T-helper 2 cell (primary cell): ENCODE data around the gene ZAP70.
A peak's percentile ranks its signal among the peaks of the same experiment; 100 is the strongest.
"Not testable (repeated sequence)": the region's sequence is repeated elsewhere in the genome, so short reads cannot be mapped to it uniquely, and the experiment has no call there.

Experiments used
- DNase-seq, 5 experiments: peaks; one replicate each; pipeline versions ENCODE4 v3.0.0 to v3.0.0-alpha.2; 2012 to 2022
- total RNA-seq, 2 donors: gene quantifications; one replicate each; lab custom pipeline; 2026; lab: John Stamatoyannopoulos, UW

Gene ZAP70
- total RNA-seq, result 504 to 562 reads per million in 2 donors

DNA sequence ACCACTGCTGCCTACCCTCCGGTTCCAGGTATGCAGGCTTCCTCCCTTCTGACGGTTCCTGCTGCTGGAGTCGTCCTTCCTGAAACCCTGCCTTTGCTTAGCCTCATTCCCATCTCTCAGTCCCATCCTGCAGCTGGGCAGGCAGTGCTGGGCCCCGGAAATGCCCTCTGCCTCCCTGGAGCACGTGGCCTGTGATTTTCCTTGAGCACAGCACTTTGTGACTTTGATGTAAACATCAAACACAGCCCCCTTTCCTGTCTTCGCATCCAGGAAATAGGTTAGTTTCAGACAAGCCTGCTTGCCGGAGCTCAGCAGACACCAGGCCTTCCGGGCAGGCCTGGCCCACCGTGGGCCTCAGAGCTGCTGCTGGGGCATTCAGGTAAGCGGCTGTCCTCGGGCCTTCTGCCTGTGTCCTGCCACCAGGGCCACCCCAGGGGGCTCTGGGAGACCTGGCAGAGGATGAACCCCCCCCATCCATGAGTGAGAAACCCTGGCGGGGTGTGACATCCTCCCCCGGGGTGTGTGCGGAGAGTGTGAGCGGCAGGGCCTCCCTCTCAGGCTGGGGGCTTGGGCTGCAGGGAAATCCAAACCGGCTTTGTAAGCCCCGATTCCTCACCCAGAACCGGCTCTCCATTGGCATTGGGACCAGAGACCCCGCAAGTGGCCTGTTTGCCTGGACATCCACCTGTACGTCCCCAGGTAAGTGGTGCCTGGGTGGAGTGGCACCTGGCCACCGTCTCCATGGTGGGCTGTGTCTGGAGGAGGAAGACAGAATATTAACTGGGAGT, at the start of gene ZAP70:
Gene ZAP70, plus strand, starts transcription at position 281 of the 788 bp plus-strand sequence. CDS start 10,461 bp downstream, outside the sequence.
- DNase-seq, result peak in 4 of 5 experiments; percentile 24 to 89 (median 61)

DNA sequence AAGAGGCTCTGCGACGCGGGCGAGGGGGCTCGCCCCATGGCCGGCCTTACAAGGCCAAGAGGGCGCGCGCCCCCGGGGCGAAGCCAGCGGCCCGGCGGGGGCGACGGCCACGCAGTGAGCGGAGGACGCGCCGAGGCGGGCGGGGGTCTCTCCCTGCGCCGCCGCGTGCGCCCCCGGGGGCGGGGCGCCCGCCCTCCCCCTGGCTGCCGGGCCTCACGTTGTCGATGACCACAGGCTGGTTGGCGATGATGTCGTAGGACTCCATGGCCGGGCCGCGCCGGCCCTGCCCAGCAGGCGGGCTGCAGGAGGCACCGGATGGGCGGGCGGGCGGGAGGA, 49.8 kb upstream of the ZAP70 start:
- no peak for DNase-seq

DNA sequence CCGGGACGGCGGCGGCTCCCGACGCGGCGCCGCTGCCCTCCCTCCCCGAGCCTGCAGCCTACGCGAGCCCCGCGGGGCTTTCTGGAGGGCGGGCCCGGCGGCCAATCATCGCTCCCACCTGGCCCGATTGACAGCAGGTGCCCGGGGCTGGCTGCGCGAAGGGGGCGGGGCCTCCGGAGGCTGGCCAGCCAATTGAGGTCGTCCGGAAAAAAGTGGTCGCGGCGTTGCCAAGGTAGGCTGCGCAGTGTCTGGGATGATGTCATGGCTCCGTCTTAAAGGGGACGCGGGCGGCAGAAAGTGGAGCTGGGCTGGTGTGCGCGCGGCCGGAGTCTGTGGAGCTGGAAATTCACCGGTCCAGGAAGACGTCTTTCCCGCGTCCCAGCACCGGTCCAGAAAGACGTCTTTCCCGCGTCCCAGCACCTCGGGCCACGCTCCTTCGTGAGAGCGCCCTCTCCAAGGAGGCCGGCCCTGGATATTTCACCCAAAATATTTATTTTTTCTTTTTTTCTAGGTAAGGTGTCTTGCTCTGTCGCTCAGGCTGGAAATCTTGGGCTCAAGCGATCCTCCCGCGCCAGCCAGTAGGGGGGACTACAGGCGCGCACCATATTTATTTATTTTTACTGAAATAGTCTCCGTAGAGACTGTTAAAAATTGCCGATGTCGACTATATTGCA, 49.3 kb upstream of the ZAP70 start, which contains the start of gene ACTR1B:
Gene ACTR1B, minus strand, starts transcription at position 83 of the 674 bp plus-strand sequence. CDS start 154 bp downstream, outside the sequence.
- peak; percentile 95 to 99 (median 98) for DNase-seq

DNA sequence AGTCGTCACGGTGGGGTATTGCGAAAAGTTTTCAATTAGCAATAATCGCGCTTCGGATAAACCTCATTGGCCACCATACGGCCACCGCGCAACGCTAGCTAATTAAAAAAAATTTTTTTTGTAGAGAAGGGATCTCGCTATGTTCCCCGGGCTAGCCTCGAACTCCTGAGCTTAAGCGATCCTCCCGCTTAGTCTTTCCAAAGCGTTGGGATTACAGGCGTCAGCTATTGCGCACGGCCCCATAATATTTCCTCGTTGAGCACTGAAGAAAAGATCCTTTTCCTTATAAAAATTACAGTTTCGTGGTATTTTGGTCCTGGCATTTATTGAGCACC, 48.8 kb upstream of the ZAP70 start:
- no peak for DNase-seq

DNA sequence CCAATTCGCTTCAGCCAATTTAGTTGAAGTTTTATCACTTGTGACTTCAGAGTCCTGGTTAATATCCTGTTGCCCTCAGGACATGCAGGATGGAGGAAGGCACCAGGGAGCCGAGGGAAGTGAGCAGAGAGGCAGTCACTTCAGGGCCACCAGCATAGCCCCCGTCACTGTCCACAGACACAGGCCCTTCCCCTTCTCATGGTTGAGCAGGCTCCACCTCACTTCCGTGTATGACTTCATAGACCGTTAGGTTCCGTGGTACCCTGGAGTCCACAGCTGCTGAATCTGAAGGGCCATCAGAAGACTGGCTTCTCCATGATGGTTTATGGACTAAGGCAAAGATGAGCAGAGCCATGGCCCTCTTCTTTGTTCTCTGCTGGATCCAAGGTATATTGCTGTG, 43.9 kb upstream of the ZAP70 start, which contains the start of gene C2orf92:
Gene C2orf92, plus strand, starts transcription at position 266 of the 400 bp plus-strand sequence. Its CDS starts 76 bp downstream, at position 342.
- no peak for DNase-seq

DNA sequence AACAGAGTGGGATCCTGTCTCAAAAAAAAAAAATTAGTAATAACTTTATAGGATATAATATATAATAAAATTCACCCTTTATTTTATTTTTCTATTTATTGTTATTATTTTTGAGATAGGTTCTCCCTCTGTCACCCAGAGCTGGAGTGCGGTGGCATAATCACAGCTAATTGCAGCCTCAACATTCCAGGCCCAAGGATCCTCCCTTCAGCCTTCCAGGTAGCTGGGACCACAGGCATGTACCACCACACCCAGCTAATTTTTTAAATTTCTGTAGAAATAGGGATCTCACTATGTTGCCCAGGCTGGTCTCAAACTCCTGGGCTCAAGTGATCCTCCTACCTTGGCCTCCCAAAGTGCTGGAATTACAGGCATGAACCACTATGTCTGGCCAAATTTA, 42.9 kb upstream of the ZAP70 start:
- DNase-seq, result no peak

DNA sequence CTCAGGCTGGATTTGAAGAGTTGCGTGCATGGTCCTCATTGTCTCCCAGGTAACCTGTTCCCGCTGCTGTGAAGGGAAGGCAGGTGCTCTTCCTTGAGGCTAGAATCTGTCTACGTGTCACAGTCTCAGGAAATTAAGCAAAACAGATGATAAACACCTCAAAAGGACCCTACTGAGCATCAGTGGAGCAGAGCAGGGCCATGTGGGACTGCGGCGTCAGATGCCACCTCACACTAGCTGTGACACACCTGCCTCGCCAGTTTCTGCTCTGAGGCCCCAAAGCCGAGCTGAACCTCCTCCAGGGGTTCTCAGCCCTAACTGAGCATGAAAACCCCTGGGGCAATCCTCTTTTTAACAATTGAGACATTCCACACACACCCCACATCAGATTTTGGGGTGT, 41.9 kb upstream of the ZAP70 start:
- DNase-seq, result no peak

DNA sequence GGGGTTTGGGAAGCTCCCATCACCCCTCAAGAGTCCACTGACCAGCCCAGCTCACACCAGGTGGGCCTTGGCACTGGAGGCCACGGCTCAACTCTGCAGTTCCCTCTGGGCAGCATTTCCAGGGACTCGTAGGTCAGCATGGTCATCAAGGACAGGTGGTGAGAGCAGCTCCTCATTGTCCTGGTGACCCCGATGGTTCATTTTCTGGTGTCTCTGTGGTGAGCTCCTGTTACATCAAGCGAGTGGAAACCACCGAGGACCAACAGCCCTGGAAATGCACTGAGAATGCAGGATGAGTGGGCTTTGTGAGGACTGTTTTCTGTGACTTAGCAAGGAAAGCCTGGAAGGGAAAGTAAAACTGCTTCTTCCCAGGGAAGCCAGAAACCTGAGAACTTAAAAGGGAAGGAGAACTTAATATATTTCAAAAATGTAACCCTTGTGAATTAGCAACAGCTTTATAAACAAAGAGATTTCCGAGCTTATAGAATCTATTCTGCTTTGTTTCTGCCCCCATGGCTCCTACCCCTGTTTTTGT, 40.7 kb upstream of the ZAP70 start:
- not testable (repeated sequence) for DNase-seq

DNA sequence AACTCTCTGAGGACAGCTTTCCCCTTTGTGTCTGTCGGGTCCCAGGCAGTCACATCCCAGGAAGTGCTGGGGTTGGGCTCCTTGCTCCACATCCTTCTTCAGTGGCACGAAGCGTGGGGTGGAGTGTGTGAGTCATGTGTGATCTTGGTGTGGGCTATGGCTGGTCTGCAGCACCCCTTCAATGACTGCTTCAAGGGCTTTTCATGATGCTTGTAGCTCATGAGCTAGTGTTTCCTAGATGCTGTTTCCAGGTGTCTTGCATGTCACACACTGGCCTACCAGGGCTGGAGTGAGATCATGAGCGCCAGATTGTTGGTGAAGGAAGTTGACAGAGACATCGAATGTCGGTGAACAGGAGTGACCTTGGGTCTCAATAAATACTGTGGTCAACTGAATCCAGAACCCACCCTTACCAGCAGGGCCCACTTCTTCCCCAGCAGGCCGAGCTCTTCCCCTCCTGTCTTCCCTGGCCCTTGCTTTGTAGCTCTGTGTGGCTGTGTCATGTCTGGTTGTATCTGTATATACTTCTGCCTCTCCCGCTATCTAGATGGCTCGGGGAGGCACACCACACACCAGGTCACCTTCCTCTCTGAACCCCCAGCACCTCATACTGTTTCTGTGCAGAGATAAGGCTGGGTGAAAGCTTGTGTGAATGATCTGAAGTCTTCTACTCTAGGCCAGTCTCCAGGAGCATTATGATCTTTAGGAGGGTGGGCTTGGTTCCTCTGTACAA, 40.0 kb upstream of the ZAP70 start:
- no peak for DNase-seq

DNA sequence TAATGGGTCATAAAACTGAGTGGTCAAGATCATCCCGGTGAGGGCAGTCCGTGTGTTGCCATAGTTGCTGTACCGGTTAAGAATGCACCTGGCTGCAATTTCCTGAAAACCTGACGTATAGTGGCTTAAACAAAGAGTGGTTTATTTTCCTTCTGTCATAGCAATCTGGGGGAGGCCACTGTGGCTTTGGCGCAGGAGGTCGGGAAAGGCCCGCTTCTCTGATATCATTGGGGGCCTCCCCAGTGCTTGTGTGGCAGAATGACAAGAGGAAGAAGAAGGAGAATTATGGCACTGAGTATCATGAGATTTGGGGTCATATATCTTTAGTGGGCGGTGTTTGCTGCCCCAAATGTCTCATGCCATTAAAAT, 39.5 kb upstream of the ZAP70 start:
- no peak for DNase-seq

DNA sequence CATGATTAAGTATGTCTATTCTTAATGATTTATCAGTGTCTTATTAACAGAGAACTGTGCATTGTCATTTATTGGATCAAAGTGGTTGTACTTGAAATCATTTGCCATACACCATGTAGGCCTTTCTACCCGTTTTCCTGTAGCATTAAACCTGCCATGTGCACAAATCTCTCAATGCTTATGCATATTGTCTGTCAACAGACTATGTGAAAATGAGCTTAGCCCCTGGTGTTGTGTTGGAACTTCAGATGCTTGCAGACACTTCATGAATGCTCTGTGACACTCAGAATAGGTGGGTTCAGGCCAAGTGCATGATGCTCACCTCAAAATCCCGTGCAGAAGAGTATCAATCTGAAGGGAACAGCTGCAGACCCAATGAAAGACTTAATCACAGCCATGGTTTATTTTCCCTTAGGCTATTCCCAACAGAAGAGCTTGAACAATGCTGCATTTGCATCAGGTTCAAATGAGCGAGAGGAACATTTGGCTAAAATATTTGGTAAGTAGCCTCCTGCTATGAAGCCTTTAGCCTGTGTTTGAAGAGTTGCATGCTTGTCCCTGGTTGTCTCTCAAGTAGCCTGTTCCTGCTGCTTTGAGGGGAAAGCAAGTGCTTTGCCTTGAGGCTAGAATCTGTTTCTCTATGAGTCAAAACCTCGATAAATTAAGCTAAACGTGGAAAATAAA, 37.8 kb upstream of the ZAP70 start:
- no peak for DNase-seq

DNA sequence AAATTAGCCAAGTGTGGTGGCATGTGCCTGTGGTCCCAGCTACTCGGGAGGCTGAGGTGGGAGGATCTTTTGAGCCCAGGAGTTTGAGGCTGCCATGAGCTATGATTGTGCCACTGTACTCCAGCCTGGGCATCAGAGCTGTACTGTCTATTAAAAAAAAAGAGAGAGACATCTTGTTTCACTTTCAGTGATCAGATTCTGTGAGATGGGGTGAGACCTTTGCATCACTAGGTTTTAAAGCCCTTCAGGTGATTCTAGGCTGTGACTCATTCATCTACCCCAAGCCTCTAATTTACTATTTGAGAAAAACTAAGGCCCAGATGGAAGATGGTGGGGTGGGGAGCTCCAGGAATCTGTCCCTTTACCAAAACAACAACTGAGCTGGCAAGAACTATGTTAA, 36.8 kb upstream of the ZAP70 start:
- peak in 1 of 5 experiments; percentile 72 for DNase-seq

DNA sequence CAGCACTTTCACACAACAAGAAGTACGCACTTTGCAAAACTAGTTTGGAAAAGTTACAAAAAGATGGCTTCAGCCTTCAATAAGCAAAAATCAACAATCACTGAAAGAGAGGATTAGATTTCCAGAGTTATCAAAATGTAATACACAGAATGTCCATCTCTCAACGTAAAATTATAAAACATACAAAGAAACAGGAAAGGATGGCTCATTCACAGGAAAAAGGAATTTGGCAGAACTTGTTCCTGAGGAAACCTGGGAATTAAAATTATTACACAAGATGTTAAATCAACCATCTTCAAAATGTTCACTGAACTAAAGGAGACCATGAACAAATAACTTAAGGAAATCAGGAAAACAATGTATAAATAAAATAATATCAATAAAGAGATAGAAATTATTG, 35.9 kb upstream of the ZAP70 start:
- no peak for DNase-seq

DNA sequence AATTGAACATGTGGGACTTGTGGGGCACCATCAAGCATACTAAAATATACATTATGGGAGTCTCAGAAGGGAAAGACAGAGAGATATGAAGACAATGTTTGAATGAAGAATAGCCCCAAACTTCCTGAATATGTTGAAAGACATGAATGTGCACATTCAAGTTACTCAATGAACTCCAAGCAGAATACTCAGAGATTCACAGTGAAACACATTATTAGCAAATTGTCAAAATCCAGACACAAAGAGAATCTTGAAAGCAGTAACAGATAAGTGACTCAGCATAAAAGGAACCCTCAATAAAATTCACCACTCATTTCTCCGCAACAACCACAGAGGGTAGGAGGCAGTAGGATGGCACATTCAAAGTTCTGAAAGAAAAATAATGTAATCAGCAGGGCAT, 35.1 kb upstream of the ZAP70 start:
- no peak for DNase-seq

DNA sequence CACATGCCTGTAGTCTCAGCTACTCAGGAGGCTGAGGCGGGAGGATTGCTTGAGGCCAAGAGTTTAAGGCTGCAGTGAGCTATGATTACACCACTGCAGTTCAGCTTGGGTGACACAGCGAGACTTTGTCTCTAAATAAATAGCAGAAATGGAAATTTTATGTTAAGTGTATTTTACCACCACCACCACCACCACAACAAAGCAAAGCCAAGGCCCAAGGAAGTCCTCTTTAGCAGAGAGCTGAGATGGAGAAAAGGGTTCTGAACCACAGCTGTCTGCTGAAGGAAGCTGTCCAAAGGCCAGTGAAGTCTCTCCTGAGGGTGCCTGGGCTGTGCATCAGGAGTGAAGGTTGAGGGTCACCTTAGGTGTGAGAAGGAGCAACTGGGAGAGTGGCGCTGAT, 26.1 kb upstream of the ZAP70 start:
- DNase-seq, result peak in 1 of 5 experiments; percentile 73

DNA sequence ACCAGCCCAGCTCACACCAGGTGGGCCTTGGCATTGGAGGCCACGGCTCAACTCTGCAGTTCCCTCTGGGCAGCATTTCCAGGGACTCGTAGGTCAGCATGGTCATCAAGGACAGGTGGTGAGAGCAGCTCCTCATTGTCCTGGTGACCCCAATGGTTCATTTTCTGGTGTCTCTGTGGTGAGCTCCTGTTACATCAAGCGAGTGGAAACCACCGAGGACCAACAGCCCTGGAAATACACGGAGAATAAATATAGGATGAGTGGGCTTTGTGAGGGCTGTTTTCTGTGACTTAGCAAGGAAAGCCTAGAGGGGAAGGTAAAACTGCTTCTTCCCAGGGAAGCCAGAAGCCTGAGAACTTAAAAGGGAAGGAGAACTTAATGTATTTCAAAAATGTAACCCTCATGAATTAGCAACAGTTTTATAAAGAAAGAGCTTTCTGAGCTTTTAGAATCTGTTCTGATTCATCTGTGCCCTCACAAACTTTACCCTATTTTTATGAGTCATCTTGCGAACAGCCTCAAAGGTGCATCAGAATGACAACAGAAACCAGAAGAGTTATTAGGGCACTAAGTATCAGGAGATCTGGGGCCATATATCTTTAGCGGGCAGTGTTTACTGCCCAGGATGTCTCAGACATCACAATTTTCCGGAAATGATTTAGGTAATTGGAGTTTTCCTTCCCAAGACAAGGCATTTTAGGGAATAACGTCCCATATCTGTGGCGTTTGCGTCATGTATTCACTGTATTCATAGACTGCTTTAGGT, 25.1 kb upstream of the ZAP70 start:
- DNase-seq, result peak in 1 of 5 experiments; percentile 85

DNA sequence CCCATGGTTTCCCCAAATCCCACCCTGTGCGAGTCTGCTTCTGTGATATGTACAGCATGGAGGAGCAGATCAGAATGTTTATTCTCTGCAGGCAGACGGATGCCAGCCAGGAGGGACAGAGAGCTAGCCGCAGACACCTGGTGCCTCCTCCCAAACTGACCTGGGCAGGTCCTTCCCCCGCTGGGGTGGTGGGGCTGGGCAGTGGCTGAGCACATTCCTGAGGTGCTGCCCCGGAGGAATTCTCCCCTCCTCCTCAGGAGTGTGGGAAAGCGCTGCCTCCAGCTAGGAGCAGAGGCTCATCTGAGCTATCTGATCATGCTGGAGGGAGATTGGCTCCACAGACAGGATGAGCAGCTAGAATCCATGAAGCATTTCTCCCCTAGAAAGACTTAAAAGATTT, 22.2 kb upstream of the ZAP70 start:
- no peak for DNase-seq

DNA sequence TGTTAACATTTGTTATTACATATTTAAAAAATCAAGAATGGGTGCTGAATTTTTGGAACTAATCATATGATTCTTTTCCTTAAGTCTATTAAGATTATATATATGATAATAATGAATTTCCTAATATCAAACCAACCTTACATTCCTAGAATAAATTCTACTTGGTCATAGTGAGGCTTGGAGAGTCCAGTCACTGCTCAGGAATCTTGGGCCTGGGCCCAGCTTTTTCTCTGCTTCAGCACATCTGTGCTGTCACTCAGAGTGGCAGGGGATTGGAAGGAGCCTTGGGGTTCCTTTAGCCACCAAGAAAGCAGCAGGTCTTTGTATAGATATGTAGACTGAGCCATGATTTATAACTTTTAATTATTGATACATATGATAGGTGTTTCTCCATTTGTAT, 19.9 kb upstream of the ZAP70 start:
- no peak for DNase-seq

DNA sequence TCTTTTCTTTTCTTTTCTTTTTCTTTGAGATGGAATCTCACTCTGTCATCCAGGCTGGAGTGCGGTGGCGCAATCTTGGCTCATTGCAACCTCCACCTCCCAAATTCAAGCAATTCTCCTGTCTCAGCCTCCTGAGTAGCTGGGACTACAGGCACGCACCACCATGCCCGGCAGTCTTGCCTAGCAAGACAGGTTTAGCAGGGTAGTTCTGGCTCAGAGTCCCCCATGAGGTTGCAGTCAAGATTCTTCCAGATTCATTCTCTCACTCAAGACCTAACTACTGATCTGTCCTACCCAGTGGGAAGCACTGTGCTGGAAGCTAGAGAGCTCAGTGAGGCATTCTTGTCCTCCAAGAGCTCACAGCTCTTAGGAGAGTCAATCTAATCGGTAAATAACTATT, 17.6 kb upstream of the ZAP70 start:
- no peak for DNase-seq

DNA sequence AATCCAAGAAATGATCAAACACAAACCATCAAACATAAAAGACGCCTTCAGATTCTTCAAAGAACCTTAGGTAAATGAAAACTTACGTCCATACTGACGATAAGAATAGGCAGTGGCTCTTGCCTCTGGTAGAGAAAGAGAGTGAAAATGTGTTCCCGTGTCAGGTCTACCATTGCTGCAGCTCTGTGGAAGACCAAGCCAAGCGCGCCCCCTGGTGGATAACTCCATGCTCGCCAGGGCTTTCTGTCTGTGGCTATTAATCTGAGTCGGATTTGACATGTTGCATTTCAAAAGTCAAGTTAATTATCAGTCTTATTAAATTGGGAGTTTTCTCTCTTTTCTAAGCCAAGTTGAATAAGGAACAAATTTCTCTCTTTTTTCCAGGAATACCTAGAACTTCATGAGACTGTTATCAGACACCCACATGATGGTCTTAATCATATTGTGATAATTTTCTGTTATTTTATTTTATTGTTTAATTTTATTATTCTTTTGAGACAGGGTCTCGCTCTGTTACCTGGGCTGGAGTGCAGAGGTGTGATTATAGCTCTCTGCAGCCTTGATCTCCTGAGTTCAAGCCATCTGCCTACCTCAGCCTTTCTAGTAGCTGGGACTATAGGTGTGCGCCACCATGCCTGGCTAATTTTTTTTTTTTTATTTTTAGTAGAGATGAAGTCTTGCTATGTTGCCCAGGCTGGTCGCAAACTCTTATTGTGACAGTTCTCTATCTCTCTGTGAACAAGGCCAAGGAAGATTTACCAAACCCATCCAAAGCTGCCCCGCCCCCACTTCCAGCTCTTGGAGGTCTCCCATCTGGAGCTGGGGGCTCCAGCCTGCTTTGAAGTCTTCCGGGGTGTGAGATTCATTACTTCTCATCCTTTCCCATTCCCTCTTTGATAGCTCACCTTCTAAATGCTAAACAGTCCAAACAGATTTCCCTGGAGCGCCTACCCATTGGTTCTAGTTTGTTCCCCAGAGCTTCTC, 15.8 kb upstream of the ZAP70 start:
- DNase-seq, result peak; percentile 74 to 91 (median 87)

DNA sequence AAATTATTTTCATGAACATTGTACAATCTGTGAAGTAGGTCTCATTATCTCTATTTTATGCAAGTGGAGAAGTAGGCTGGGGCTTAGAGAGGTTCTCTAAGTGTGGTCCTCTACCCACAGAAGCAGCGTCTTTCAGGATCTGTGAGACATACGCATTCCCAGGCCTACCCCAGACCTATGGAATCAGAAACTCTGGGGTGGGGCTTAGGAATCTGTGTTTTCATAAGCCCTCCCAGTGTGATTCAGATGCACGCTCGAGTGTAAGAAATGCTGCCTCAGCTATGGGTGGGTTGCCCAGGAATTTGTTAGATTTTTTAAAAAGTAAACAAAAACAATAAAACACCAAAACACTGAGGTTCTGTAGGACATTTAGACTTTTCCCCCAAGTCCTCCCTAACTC, 14.8 kb upstream of the ZAP70 start:
- DNase-seq, result no peak
